ENCODE measurements around the gene HSPB8.

The HSPB8 gene

DNA sequence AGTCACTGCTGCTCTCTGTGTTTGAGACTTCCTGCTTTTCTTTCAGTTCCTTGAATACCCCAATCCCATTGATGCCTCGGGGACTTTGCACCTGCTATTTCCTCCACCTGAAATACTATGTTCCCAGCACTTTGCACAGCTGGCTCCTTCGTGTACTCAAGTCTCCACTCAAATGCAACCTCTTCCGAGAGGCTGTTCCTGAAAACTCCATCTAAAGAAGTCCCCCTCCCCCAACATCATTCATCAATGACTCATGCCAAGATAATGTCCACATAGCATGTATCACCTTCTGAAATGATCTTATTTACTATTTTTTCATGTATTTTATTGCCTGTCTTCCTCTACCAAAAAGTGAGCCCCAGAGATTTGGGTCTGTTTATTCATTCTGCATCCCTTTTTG is 48.6 kb downstream of the HSPB8 start:
- H3K27ac ChIP-seq = no peak overlapping the region
- no peaks in the 10 kb centered on the region for H3K36me3 ChIP-seq (replicated peaks)
- no peaks in the 10 kb centered on the region for H3K27me3 ChIP-seq (replicated peaks)
- DNase-seq = no peak
- in situ Hi-C loops (cut with HindIII; ENCODE audit: low pct_ligation_motif_present, low sequenced_read_pairs) = no loop called here
- H3K4me3 ChIP-seq (ENCODE audit: low read depth, low read length) = no peak overlapping the region
- TF ChIP-seq, protein P1, sequence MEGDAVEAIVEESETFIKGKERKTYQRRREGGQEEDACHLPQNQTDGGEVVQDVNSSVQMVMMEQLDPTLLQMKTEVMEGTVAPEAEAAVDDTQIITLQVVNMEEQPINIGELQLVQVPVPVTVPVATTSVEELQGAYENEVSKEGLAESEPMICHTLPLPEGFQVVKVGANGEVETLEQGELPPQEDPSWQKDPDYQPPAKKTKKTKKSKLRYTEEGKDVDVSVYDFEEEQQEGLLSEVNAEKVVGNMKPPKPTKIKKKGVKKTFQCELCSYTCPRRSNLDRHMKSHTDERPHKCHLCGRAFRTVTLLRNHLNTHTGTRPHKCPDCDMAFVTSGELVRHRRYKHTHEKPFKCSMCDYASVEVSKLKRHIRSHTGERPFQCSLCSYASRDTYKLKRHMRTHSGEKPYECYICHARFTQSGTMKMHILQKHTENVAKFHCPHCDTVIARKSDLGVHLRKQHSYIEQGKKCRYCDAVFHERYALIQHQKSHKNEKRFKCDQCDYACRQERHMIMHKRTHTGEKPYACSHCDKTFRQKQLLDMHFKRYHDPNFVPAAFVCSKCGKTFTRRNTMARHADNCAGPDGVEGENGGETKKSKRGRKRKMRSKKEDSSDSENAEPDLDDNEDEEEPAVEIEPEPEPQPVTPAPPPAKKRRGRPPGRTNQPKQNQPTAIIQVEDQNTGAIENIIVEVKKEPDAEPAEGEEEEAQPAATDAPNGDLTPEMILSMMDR (IDR thresholded peaks at IDR 0.05; ENCODE audit: low read depth, low read length, missing control alignments) = no peak

- H3K4me3 ChIP-seq (ENCODE audit: low read depth, low read length) = no peak overlapping the region
- no peaks in the 10 kb centered on the region for H3K36me3 ChIP-seq (replicated peaks)
- H3K27ac ChIP-seq = no peak overlapping the region
- H3K27me3 ChIP-seq (replicated peaks) = no peaks in the 10 kb centered on the region
- no peak for DNase-seq
- in situ Hi-C loops (cut with HindIII; ENCODE audit: low pct_ligation_motif_present, low sequenced_read_pairs) = no loop called here
- TF ChIP-seq, protein P1 (IDR thresholded peaks at IDR 0.05; ENCODE audit: low read depth, low read length, missing control alignments) = no peak
These were observed 50.5 kb downstream of the HSPB8 start for GRCh38 chr12:119229205-119229604.

DNA sequence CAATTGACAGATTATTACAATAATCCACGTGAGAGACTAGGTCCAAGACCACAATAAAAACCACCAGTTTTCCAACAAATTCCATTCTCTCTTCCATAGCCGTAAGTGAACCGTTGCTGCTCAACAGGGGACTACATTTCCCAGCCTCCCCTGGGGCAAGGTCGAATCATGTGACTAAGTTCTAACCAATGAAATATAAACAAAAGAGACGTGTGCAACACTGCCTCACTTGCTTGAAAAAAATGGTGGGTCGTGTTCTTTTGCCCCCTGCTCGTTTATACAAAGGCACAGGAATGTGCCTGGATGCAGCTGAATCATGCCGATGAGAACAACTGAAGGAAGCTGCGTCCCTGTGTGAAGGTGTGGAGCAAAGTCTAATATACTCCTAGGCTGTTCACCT is 51.1 kb downstream of the HSPB8 start:
- Histone ChIP-seq H3K27me3 (replicated peaks) (no peaks in the 10 kb centered on the region), H3K36me3 (replicated peaks) (no peaks in the 10 kb centered on the region), H3K4me3 (ENCODE audit: low read depth, low read length) (no peak overlapping the region), H3K27ac (no peak overlapping the region)
- peak; percentile 66 for DNase-seq
- TF ChIP-seq, protein P1 (IDR thresholded peaks at IDR 0.05; ENCODE audit: low read depth, low read length, missing control alignments) = no peak
- in situ Hi-C loops (cut with HindIII; ENCODE audit: low pct_ligation_motif_present, low sequenced_read_pairs) = no loop called here

DNA sequence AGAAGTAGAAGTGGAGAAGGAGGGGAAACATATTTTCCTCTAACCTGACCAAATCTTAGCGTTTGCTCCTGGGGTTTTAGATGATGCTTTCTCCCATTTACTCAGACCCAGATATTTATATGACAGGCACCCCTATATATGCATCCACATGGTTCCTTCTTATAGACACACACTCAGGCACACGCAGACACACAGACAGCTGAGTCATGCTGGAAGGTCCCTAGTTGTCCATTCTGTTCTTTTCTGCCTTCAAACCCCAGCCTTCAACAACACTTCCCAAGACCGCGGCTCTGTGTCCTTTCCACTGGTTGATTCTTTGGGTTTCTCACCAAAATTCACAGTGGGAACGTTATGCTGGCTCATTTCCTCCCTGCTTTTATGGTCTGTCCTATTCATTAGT is 52.1 kb downstream of the HSPB8 start:
- Histone ChIP-seq H3K27ac (no peak overlapping the region), H3K27me3 (replicated peaks) (no peaks in the 10 kb centered on the region), H3K4me3 (ENCODE audit: low read depth, low read length) (no peak overlapping the region), H3K36me3 (replicated peaks) (no peaks in the 10 kb centered on the region)
- TF ChIP-seq, protein P1 (IDR thresholded peaks at IDR 0.05; ENCODE audit: low read depth, low read length, missing control alignments) = no peak
- no peak for DNase-seq
- in situ Hi-C loops (cut with HindIII; ENCODE audit: low pct_ligation_motif_present, low sequenced_read_pairs) = no loop called here

GRCh38 chr12:119231774-119232173 is 53.0 kb downstream of the HSPB8 start:
- DNase-seq = no peak
- no peak overlapping the region for H3K4me3 ChIP-seq (ENCODE audit: low read depth, low read length)
- TF ChIP-seq, protein P1 (IDR thresholded peaks at IDR 0.05; ENCODE audit: low read depth, low read length, missing control alignments) = no peak
- no peaks in the 10 kb centered on the region for H3K36me3 ChIP-seq (replicated peaks)
- no peak overlapping the region for H3K27ac ChIP-seq
- H3K27me3 ChIP-seq (replicated peaks) = no peaks in the 10 kb centered on the region
- in situ Hi-C loops (cut with HindIII; ENCODE audit: low pct_ligation_motif_present, low sequenced_read_pairs) = no loop called here

GRCh38 chr12:119235197-119235751 is 56.5 kb downstream of the HSPB8 start:
- Histone ChIP-seq H3K4me3 (ENCODE audit: low read depth, low read length) (no peak overlapping the region), H3K36me3 (replicated peaks) (no peaks in the 10 kb centered on the region), H3K27me3 (replicated peaks) (no peaks in the 10 kb centered on the region), H3K27ac (no peak overlapping the region)
- in situ Hi-C loops (cut with HindIII; ENCODE audit: low pct_ligation_motif_present, low sequenced_read_pairs) = no loop called here
- TF ChIP-seq, protein P1 (IDR thresholded peaks at IDR 0.05; ENCODE audit: low read depth, low read length, missing control alignments) = no peak
- DNase-seq = no peak

Measured in brain microvascular endothelial cell (primary cell).